Measurements from ENCODE around the gene CASZ1. TPM values are rescaled to one million over a fixed set of nuclear protein-coding genes. Genes with fewer than 3 reads are reported as not detected.

The CASZ1 gene
- total and polyA plus RNA-seq, 2 donors (not counting 3 experiments of a cell fraction or from before 2014, with no cell fraction given), result 1.5 to 5.2 TPM

- FAIRE-seq (no peak), DNase-seq (ENCODE audit: low read depth, low spot score) (no peak)
- Histone ChIP-seq H3K27ac (ENCODE audit: insufficient read depth, low read depth, low read length) (no peak overlapping the region), H3K4me3 (replicated peaks in 1 of 3; ENCODE audit: insufficient read depth in 1 of 3, low read depth in 1 of 3, low read length in 3 of 3) (no peak overlapping the region), H3K4me2 (ENCODE audit: insufficient read depth, low read length) (no peak overlapping the region), H3K79me2 (ENCODE audit: control insufficient read depth, insufficient read depth, low read length) (no peaks in the 10 kb centered on the region), H3K9me3 (replicated peaks; ENCODE audit: control insufficient read depth, insufficient read depth, low read length) (no peaks in the 10 kb centered on the region), H3K9ac (replicated peaks; ENCODE audit: extremely low read depth, insufficient read depth, low read length) (no peak overlapping the region), H4K20me1 (replicated peaks; ENCODE audit: control insufficient read depth, extremely low read depth, insufficient read depth, low read length) (no peaks in the 10 kb centered on the region), H2AFZ (ENCODE audit: low read depth, low read length) (no peak overlapping the region), H3K36me3 (ENCODE audit: control insufficient read depth in 2 of 2, extremely low read depth in 1 of 2, insufficient read depth in 2 of 2, low read length in 2 of 2) (no peaks in the 10 kb centered on the region), H3K9me1 (replicated peaks; ENCODE audit: control insufficient read depth, extremely low read depth, insufficient read depth, low read length) (no peaks in the 10 kb centered on the region), H3K27me3 (ENCODE audit: control insufficient read depth in 2 of 2, insufficient read depth in 2 of 2, low read length in 2 of 2) (no peaks in the 10 kb centered on the region), H3K4me1 (ENCODE audit: control insufficient read depth, extremely low read depth, insufficient read depth, low read length) (no peaks in the 10 kb centered on the region)
- POLR2A ChIA-PET, result no interaction called here
- TF ChIP-seq EZH2 (IDR thresholded peaks at IDR 0.05; ENCODE audit: borderline replicate concordance, low read depth, low read length, severe bottlenecking) (no peak), MYC (IDR thresholded peaks at IDR 0.05; ENCODE audit: low read depth, low read length) (no peak), CTCF (IDR thresholded peaks at IDR 0.05; ENCODE audit: extremely low read depth in 1 of 2, insufficient read depth in 1 of 2, low read depth in 1 of 2, low read length in 2 of 2) (no peak), POLR2A (IDR thresholded peaks at IDR 0.05; ENCODE audit: low read depth, low read length) (no peak), FOS (IDR thresholded peaks at IDR 0.05; ENCODE audit: borderline replicate concordance, insufficient read depth, low read length) (no peak), GATA2 (IDR thresholded peaks at IDR 0.05; ENCODE audit: insufficient read depth, insufficient read length, low read depth, low read length) (no peak), POLR2AphosphoS5 (IDR thresholded peaks at IDR 0.05; ENCODE audit: insufficient read depth, low read depth, low read length) (no peak), JUN (IDR thresholded peaks at IDR 0.05; ENCODE audit: borderline replicate concordance, insufficient read depth, insufficient read length, low read depth) (no peak)
- BruUV-seq (replicated peaks), result no TSS peak
- CTCF ChIA-PET, result interaction anchor here (1.8 kb wide), 1 partner anchor 217 kb away, joined by 4 read pairs; no protein-coding TSS in a partner anchor
- dilution Hi-C loops (cut with MboI; ENCODE audit: extremely low pct_ligation_motif_present, low sequenced_read_pairs) (no loop called here), intact Hi-C loops (cut with micrococcal nuclease) (no loop called here)
Observed at GRCh38 chr1:10724511-10724910, 71.9 kb downstream of the CASZ1 start.
